HG02678 (cell line): ENCODE data around the gene NKAIN2.

Experiments
- ATAC-seq: cut with Tn5 transposase; IDR thresholded peaks from one replicate; pipeline ENCODE4 v1.9.1; 2021; ENCODE audit warnings: mild to moderate bottlenecking, moderate library complexity; ENCODE audit not compliant: unreplicated experiment

NKAIN2 gene

GRCh38 chr6:124073820-124074587 lies 270.3 kb downstream of the NKAIN2 start:
- ATAC-seq, result no peak

- no peak for ATAC-seq
Measured at GRCh38 chr6:124074606-124075005, 270.9 kb downstream of the NKAIN2 start.

GRCh38 chr6:124076336-124077048 lies 272.8 kb downstream of the NKAIN2 start:
- no peak for ATAC-seq

- ATAC-seq, result no peak
Measured at GRCh38 chr6:124078169-124078568, 274.5 kb downstream of the NKAIN2 start.

- ATAC-seq, result no peak
Measured at GRCh38 chr6:124080483-124080882, 276.8 kb downstream of the NKAIN2 start.

- no peak for ATAC-seq
Measured at GRCh38 chr6:124090491-124090890, 286.8 kb downstream of the NKAIN2 start.

GRCh38 chr6:124099520-124099919 lies 295.9 kb downstream of the NKAIN2 start:
- no peak for ATAC-seq

- ATAC-seq, result no peak
Measured at GRCh38 chr6:124110514-124110913, 306.8 kb downstream of the NKAIN2 start.

GRCh38 chr6:124119596-124119995 lies 315.9 kb downstream of the NKAIN2 start:
- ATAC-seq, result no peak

- no peak for ATAC-seq
Measured at GRCh38 chr6:124123617-124124209, 320.0 kb downstream of the NKAIN2 start.

GRCh38 chr6:124131259-124131658 lies 327.6 kb downstream of the NKAIN2 start:
- ATAC-seq, result no peak

GRCh38 chr6:124131779-124132178 lies 328.1 kb downstream of the NKAIN2 start:
- no peak for ATAC-seq

GRCh38 chr6:124132256-124132655 lies 328.6 kb downstream of the NKAIN2 start:
- no peak for ATAC-seq

GRCh38 chr6:124142852-124143251 lies 339.2 kb downstream of the NKAIN2 start:
- ATAC-seq, result no peak

- no peak for ATAC-seq
Measured at GRCh38 chr6:124143435-124143834, 339.8 kb downstream of the NKAIN2 start.

GRCh38 chr6:124147621-124148020 lies 344.0 kb downstream of the NKAIN2 start:
- ATAC-seq, result no peak

- ATAC-seq, result no peak
Measured at GRCh38 chr6:124148236-124148957, 344.7 kb downstream of the NKAIN2 start.

- no peak for ATAC-seq
Measured at GRCh38 chr6:124149646-124150045, 346.0 kb downstream of the NKAIN2 start.

- no peak for ATAC-seq
Measured at GRCh38 chr6:124158024-124158423, 354.4 kb downstream of the NKAIN2 start.

- no peak for ATAC-seq
Measured at GRCh38 chr6:124163676-124164075, 360.0 kb downstream of the NKAIN2 start.

GRCh38 chr6:124164343-124164742 lies 360.7 kb downstream of the NKAIN2 start:
- ATAC-seq, result no peak
